ENCODE results near the gene OR2M4.

Gene OR2M4

DNA sequence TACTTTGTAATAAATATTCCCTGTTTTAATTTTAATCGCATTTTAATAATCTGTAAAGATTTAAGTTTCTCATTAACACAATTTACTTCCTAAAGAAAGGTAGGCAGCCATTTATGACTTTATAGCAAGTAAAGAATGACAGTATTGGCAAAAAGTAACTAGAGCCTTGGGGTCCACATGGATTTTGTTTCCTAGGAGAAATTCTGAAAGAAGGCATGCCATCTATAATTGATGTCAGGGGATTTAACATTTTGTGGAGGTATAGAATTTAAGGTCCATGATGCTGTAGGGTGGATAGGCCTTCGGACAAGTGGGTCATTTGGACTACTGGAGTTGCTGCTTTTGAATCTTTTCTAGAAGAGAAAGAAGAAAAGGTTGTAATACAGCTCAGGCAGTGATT is at the start of gene OR2M4:
Gene OR2M4 (plus strand): TSS at position 301 of the 400 bp plus-strand sequence. CDS start 7,512 bp downstream, outside the sequence.
- no peak within 1 kb of the TSS for H3K4me3 ChIP-seq (ENCODE audit: low read depth, low read length)
- TF ChIP-seq, protein P1, sequence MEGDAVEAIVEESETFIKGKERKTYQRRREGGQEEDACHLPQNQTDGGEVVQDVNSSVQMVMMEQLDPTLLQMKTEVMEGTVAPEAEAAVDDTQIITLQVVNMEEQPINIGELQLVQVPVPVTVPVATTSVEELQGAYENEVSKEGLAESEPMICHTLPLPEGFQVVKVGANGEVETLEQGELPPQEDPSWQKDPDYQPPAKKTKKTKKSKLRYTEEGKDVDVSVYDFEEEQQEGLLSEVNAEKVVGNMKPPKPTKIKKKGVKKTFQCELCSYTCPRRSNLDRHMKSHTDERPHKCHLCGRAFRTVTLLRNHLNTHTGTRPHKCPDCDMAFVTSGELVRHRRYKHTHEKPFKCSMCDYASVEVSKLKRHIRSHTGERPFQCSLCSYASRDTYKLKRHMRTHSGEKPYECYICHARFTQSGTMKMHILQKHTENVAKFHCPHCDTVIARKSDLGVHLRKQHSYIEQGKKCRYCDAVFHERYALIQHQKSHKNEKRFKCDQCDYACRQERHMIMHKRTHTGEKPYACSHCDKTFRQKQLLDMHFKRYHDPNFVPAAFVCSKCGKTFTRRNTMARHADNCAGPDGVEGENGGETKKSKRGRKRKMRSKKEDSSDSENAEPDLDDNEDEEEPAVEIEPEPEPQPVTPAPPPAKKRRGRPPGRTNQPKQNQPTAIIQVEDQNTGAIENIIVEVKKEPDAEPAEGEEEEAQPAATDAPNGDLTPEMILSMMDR (IDR thresholded peaks at IDR 0.05; ENCODE audit: borderline replicate concordance, insufficient read depth, low read depth, low read length) = no peak

DNA sequence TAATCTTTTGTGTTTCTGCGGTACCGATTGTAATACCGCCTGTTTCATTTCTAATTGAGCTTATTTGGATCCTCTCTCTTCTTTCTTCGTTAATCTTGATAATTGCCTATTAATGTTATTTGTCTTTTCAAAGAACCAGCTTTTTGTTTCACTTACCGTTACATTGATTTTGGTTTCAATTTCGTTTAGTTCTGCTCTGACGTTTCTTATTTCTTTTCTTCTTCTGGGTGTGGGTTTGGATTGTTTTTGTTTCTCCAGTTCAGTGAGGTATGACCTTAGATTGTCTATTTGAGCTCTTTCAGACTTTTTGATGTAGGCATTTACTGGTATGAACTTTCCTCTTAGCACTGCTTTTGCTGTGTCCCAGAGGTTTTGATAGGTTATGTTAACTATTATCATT is 47.2 kb upstream of the OR2M4 start:
- no peak overlapping the region for H3K4me3 ChIP-seq (ENCODE audit: low read depth, low read length)
- TF ChIP-seq, protein P1 (IDR thresholded peaks at IDR 0.05; ENCODE audit: borderline replicate concordance, insufficient read depth, low read depth, low read length) = no peak

- TF ChIP-seq, protein P1 (IDR thresholded peaks at IDR 0.05; ENCODE audit: borderline replicate concordance, insufficient read depth, low read depth, low read length) = no peak
Observed at GRCh38 chr1:248187363-248187762, 43.9 kb upstream of the OR2M4 start.

GRCh38 chr1:248189026-248189425 is 42.2 kb upstream of the OR2M4 start:
- TF ChIP-seq, protein P1 (IDR thresholded peaks at IDR 0.05; ENCODE audit: borderline replicate concordance, insufficient read depth, low read depth, low read length) = no peak

More at GRCh38 chr1:248187363-248187762, 43.9 kb upstream of the OR2M4 start:
- H3K4me3 ChIP-seq (ENCODE audit: low read depth, low read length) = no peak overlapping the region

GRCh38 chr1:248194117-248194516 is 37.1 kb upstream of the OR2M4 start:
- TF ChIP-seq, protein P1 (IDR thresholded peaks at IDR 0.05; ENCODE audit: borderline replicate concordance, insufficient read depth, low read depth, low read length) = no peak
- no peak overlapping the region for H3K4me3 ChIP-seq (ENCODE audit: low read depth, low read length)

More at GRCh38 chr1:248189026-248189425, 42.2 kb upstream of the OR2M4 start:
- no peak overlapping the region for H3K4me3 ChIP-seq (ENCODE audit: low read depth, low read length)

GRCh38 chr1:248196965-248197364 is 34.3 kb upstream of the OR2M4 start, which contains the start of gene OR2M3:
Gene OR2M3, plus strand, starts transcription at chr1:248197265. Its CDS starts 5,803 bp downstream, at chr1:248203068.
- TF ChIP-seq, protein P1 (IDR thresholded peaks at IDR 0.05; ENCODE audit: borderline replicate concordance, insufficient read depth, low read depth, low read length) = no peak
- H3K4me3 ChIP-seq (ENCODE audit: low read depth, low read length) = no peak within 1 kb of the TSS

- no peak overlapping the region for H3K4me3 ChIP-seq (ENCODE audit: low read depth, low read length)
- TF ChIP-seq, protein P1 (IDR thresholded peaks at IDR 0.05; ENCODE audit: borderline replicate concordance, insufficient read depth, low read depth, low read length) = no peak
Observed at GRCh38 chr1:248215880-248216279, 15.3 kb upstream of the OR2M4 start.

Measured in GM12875 (cell line).